Ovary (tissue), 3 donors: ENCODE data around the gene ESPN.
"Not testable (repeated sequence)": the region's sequence is repeated elsewhere in the genome, so short reads cannot be mapped to it uniquely, and the experiment has no call there.

ENCODE experiments used
- CTCF ChIP-seq, 3 donors: fragments of 450-650 bp in 2 of 3; fragments of 200-600 bp in 1 of 3; IDR thresholded peaks; one replicate each; pipeline versions ENCODE4 v1.5.1 to v1.8.0; 2016 to 2022; ENCODE audit warnings: antibody characterized with exemption in 3 of 3, mild to moderate bottlenecking in 1 of 3
- EP300 ChIP-seq: sonication (generic); formaldehyde crosslinking; IDR thresholded peaks from one replicate; pipeline ENCODE4 v1.6.1; 2017; ENCODE audit warnings: antibody characterized with exemption
- POLR2A ChIP-seq: fragments of 450-650 bp; IDR thresholded peaks from one replicate; pipeline ENCODE4 v1.6.1; 2017; ENCODE audit warnings: antibody characterized with exemption, mild to moderate bottlenecking, moderate library complexity
- donor health status: DM: no; HTN: no; CAD: no.

GRCh38 chr1:6431645-6432579, 7.3 kb downstream of the ESPN start:
- not testable (repeated sequence) for TF ChIP-seq CTCF (IDR thresholded peaks at IDR 0.05); POLR2A; EP300
